Effector memory CD8-positive, alpha-beta T cell (primary cell): ENCODE results near the gene KCNMB2.

Source experiments
- ATAC-seq: fragments of 150-1000 bp; cut with Tn5 transposase; replicated peaks from 2 replicates; pipeline ENCODE4 v1.10.0; 2021; ENCODE audit warnings: mild to moderate bottlenecking, moderate library complexity
- DNase-seq, 3 experiments: peaks; one replicate each; pipeline ENCODE4 v3.0.0; 2021
- H3K27ac Mint-ChIP-seq, 2 donors: one replicate each; pipeline ENCODE4 v1.8.0; 2022; ENCODE audit warnings: mild to moderate bottlenecking in 2 of 2, mixed read lengths in 2 of 2, moderate library complexity in 2 of 2
- H3K27me3 Mint-ChIP-seq, 2 donors: one replicate each; pipeline ENCODE4 v1.8.0; 2022; ENCODE audit warnings: mixed read lengths in 2 of 2
- H3K36me3 Mint-ChIP-seq: one replicate; pipeline ENCODE4 v1.8.0; 2022; ENCODE audit warnings: mild to moderate bottlenecking, moderate library complexity, mixed read lengths; ENCODE audit not compliant: insufficient read depth
- H3K4me1 Mint-ChIP-seq, 2 donors: one replicate each; pipeline ENCODE4 v1.8.0; 2022; ENCODE audit warnings: low read depth in 2 of 2, mixed read lengths in 2 of 2
- H3K4me3 Mint-ChIP-seq, 2 donors: one replicate each; pipeline ENCODE4 v1.8.0; 2022; ENCODE audit warnings: mild to moderate bottlenecking in 2 of 2, mixed read lengths in 2 of 2, moderate library complexity in 2 of 2
- H3K9me3 Mint-ChIP-seq, 2 donors: one replicate each; pipeline ENCODE4 v1.8.0; 2022; ENCODE audit warnings: mixed read lengths in 2 of 2

The KCNMB2 gene

GRCh38 chr3:178794711-178795110 is 258.5 kb downstream of the KCNMB2 start:
- Mint-ChIP-seq H3K4me1 (no peaks in the 10 kb centered on the region), H3K4me3 (no peak overlapping the region), H3K9me3 (peaks cover 6 to 24% of the 10 kb centered on the region in 2 donors), H3K27ac (no peak overlapping the region), H3K36me3 (no peaks in the 10 kb centered on the region), H3K27me3 (no peaks in the 10 kb centered on the region)
- ATAC-seq (no peak), DNase-seq (no peak)

- no peak overlapping the region for H3K27ac Mint-ChIP-seq
- no peaks in the 10 kb centered on the region for H3K4me1 Mint-ChIP-seq
- H3K4me3 Mint-ChIP-seq, result no peak overlapping the region
- H3K9me3 Mint-ChIP-seq, result peaks cover 6 to 24% of the 10 kb centered on the region in 2 donors
- H3K27me3 Mint-ChIP-seq, result no peaks in the 10 kb centered on the region
- no peaks in the 10 kb centered on the region for H3K36me3 Mint-ChIP-seq
- DNase-seq, result no peak
- ATAC-seq, result no peak
These were observed 259.1 kb downstream of the KCNMB2 start for GRCh38 chr3:178795349-178795748.

DNA sequence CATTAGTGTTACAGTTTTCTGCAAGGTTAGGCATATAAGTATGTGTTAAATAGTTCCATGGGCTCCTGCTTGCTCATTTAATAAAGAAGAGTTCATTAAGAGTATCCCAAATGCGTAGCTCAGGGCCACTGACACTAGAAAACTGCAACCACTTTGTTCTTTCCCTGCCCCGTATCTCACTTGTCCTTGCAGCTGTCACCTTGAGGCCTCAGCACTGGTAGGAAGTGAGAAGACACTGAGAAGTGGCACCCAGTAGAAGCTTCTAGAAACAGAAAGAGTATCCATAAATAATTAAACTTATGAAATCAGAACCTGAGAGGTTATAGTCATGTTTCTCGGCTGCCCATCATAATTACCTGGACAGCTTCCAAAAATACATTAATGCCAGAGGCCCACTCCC is 266.0 kb downstream of the KCNMB2 start:
- H3K4me3 Mint-ChIP-seq, result no peak overlapping the region
- no peak overlapping the region for H3K27ac Mint-ChIP-seq
- H3K36me3 Mint-ChIP-seq, result no peaks in the 10 kb centered on the region
- H3K27me3 Mint-ChIP-seq, result no peaks in the 10 kb centered on the region
- DNase-seq, result no peak
- H3K4me1 Mint-ChIP-seq, result no peaks in the 10 kb centered on the region
- no peak for ATAC-seq
- peaks cover 4 to 8% of the 10 kb centered on the region in 2 donors for H3K9me3 Mint-ChIP-seq

- H3K27me3 Mint-ChIP-seq, result no peaks in the 10 kb centered on the region
- DNase-seq (no peak), ATAC-seq (no peak)
- H3K4me1 Mint-ChIP-seq, result no peaks in the 10 kb centered on the region
- peaks cover 0 to 4% of the 10 kb centered on the region in 2 donors for H3K9me3 Mint-ChIP-seq
- H3K36me3 Mint-ChIP-seq, result no peaks in the 10 kb centered on the region
- no peak overlapping the region for H3K4me3 Mint-ChIP-seq
- H3K27ac Mint-ChIP-seq, result no peak overlapping the region
These were observed 266.9 kb downstream of the KCNMB2 start for GRCh38 chr3:178802993-178803693.

DNA sequence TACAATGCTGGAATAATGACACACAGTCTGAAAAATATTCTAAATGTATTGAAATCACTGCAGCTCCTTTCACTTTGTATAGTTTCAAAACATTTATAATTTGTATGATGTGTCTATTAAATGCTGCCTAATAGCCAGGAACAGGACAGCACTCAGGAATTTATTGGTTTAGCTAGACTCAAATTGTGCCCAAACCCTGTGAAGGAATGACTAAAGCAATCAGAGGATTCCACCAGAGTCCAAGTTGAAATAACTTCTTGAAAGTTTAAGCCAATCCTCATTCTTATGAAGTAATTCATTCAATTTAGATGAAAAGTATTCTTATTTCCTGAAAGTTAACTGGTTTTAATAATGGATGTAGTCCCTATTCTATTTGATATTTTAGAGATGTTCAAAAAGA is 268.4 kb downstream of the KCNMB2 start:
- DNase-seq (no peak), ATAC-seq (no peak)
- Mint-ChIP-seq H3K27ac (no peak overlapping the region), H3K27me3 (no peaks in the 10 kb centered on the region), H3K4me1 (no peaks in the 10 kb centered on the region), H3K9me3 (no peaks in the 10 kb centered on the region), H3K36me3 (no peaks in the 10 kb centered on the region), H3K4me3 (no peak overlapping the region)

DNA sequence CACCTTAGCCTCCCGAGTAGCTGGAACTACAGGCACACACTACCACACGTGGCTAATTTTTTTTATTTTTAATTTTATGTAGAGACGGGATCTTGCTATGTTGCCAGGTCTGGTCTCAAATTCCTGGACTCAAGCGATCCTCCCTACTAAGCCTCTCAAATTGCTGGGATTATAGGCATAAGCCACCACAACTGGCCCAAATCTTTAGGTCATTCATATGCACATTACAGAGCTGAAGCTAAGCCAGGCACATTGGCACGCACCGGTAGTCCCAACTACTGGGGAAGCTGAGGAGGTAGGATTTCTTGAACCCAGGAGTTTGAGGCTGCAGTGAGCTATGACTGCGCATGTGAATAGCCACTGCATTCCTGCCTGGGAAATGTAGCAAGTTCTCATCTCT is 269.5 kb downstream of the KCNMB2 start:
- ATAC-seq (no peak), DNase-seq (no peak)
- H3K4me1 Mint-ChIP-seq, result no peaks in the 10 kb centered on the region
- H3K27me3 Mint-ChIP-seq, result no peaks in the 10 kb centered on the region
- no peak overlapping the region for H3K27ac Mint-ChIP-seq
- H3K9me3 Mint-ChIP-seq, result no peaks in the 10 kb centered on the region
- no peak overlapping the region for H3K4me3 Mint-ChIP-seq
- H3K36me3 Mint-ChIP-seq, result no peaks in the 10 kb centered on the region

GRCh38 chr3:178806651-178807050 is 270.4 kb downstream of the KCNMB2 start:
- Mint-ChIP-seq H3K36me3 (no peaks in the 10 kb centered on the region), H3K9me3 (no peaks in the 10 kb centered on the region), H3K27me3 (no peaks in the 10 kb centered on the region), H3K27ac (no peak overlapping the region), H3K4me1 (no peaks in the 10 kb centered on the region), H3K4me3 (no peak overlapping the region)
- ATAC-seq, result no peak
- no peak for DNase-seq

DNA sequence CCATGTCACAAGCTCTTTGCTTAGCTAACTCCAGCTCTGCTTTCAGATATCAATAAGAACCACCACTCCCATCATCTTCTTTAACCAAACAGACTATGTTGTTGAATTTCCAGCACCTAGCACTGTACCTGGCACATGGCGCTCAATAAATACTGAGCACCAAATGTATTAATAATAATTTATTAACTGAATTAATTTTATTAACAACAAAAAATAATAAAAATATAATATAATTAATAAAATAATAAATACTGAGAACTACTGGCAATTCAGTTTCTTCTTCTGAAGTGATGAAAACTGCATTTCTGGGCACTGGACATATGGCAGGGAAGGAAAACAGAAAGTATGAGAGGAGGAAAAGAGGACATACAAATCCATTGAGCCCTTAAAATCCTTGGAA is 271.5 kb downstream of the KCNMB2 start:
- Mint-ChIP-seq H3K4me1 (no peaks in the 10 kb centered on the region), H3K9me3 (peaks cover 2 to 6% of the 10 kb centered on the region in 2 donors), H3K27me3 (no peaks in the 10 kb centered on the region), H3K36me3 (no peaks in the 10 kb centered on the region), H3K27ac (no peak overlapping the region), H3K4me3 (no peak overlapping the region)
- DNase-seq (no peak), ATAC-seq (no peak)

GRCh38 chr3:178808748-178809147 is 272.5 kb downstream of the KCNMB2 start:
- H3K27me3 Mint-ChIP-seq, result no peaks in the 10 kb centered on the region
- no peaks in the 10 kb centered on the region for H3K36me3 Mint-ChIP-seq
- no peak overlapping the region for H3K4me3 Mint-ChIP-seq
- peaks cover 2 to 7% of the 10 kb centered on the region in 2 donors for H3K9me3 Mint-ChIP-seq
- DNase-seq (no peak), ATAC-seq (no peak)
- no peaks in the 10 kb centered on the region for H3K4me1 Mint-ChIP-seq
- no peak overlapping the region for H3K27ac Mint-ChIP-seq

DNA sequence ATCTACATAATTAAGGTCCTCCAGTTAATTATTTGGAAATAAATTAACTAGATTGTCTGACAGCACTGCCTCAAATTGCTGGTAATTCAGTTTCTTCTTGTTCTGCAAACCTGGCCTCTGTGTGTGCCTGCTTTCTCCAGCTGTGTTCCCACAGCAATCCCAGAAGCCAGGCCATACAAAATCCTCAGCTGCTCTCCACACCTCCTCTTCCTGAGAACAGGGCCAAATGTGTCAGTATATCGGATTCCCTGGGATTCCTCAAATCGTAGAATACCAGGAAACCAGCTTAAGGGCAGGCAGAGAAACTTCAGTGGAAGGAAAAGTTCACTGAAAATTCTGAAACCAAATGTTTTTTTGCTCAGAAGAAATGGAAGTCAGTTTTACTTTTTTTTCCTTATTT is 273.9 kb downstream of the KCNMB2 start:
- Mint-ChIP-seq H3K36me3 (no peaks in the 10 kb centered on the region), H3K27ac (no peak overlapping the region), H3K4me3 (no peak overlapping the region), H3K4me1 (no peaks in the 10 kb centered on the region), H3K27me3 (no peaks in the 10 kb centered on the region), H3K9me3 (peaks cover 3 to 7% of the 10 kb centered on the region in 2 donors)
- no peak for DNase-seq
- ATAC-seq, result no peak

GRCh38 chr3:178822722-178823121 is 286.5 kb downstream of the KCNMB2 start:
- H3K9me3 Mint-ChIP-seq, result peaks cover 0 to 13% of the 10 kb centered on the region in 2 donors

DNA sequence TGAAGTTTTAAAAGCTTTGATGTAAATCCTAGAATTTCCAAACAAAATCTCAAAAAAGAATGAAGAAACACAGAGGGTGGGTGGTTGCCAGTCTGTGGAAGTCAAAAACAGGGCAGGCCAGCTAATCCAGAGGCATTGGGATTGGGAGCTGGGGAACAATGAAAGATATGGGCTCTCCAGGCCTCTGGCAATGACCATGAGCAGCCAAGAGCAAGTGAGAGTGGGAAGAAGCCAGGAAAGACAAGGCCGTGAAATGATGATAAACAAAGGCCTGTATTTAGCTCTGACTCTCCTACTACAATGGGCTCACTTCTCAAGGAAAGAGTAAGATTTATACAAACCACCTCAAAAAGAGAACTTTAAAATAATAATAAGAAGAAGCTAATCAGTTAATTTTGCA is 286.9 kb downstream of the KCNMB2 start:
- DNase-seq (no peak), ATAC-seq (no peak)
- Mint-ChIP-seq H3K9me3 (peaks cover 0 to 13% of the 10 kb centered on the region in 2 donors), H3K27ac (no peak overlapping the region), H3K27me3 (no peaks in the 10 kb centered on the region), H3K4me1 (no peaks in the 10 kb centered on the region), H3K36me3 (no peaks in the 10 kb centered on the region), H3K4me3 (no peak overlapping the region)

More at GRCh38 chr3:178822722-178823121, 286.5 kb downstream of the KCNMB2 start:
- Mint-ChIP-seq H3K36me3 (no peaks in the 10 kb centered on the region), H3K4me3 (no peak overlapping the region), H3K27me3 (no peaks in the 10 kb centered on the region), H3K4me1 (no peaks in the 10 kb centered on the region), H3K27ac (no peak overlapping the region)
- no peak for ATAC-seq
- DNase-seq, result no peak

DNA sequence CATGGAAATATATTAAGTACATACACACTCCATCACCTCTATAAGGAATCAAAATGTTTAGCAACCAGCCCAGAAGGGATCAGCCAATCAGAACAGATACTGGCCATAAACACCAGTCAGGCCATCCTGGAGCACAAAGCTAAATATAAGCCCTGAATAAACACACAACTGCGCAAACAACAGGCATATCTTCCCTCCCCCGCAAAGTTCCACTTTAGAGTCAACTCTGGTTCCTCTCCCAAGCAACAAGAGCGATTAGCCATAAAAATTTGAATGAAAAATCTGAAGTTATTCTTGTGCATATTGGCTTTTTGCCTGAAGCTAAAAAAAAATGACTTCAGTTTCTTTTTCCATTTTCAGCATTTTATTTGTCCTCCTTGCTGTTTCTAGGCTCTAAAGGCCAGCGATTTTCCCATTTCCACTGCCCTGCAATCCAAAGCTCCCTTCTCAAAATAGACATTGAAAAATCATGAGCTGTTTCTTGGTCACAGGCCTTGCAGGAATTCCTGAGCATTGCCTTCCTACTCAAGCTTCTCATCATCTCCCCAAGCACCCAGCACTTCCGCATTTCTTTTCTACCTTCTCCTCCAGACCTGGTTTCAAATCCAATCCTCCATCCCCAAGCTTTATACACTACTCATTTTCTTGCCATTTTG is 287.5 kb downstream of the KCNMB2 start:
- Mint-ChIP-seq H3K4me1 (no peaks in the 10 kb centered on the region), H3K4me3 (no peak overlapping the region), H3K36me3 (no peaks in the 10 kb centered on the region), H3K27ac (no peak overlapping the region), H3K27me3 (no peaks in the 10 kb centered on the region), H3K9me3 (peaks cover 0 to 11% of the 10 kb centered on the region in 2 donors)
- ATAC-seq (no peak), DNase-seq (no peak)

- Mint-ChIP-seq H3K27me3 (no peaks in the 10 kb centered on the region), H3K9me3 (peaks cover 0 to 7% of the 10 kb centered on the region in 2 donors), H3K27ac (no peak overlapping the region), H3K4me1 (no peaks in the 10 kb centered on the region), H3K4me3 (no peak overlapping the region), H3K36me3 (no peaks in the 10 kb centered on the region)
- ATAC-seq (no peak), DNase-seq (no peak)
These were observed 290.3 kb downstream of the KCNMB2 start for GRCh38 chr3:178826435-178827123.
